IPS-20b (cell line): ENCODE measurements around the gene CFB.
"Not testable (repeated sequence)": the region's sequence is repeated elsewhere in the genome, so short reads cannot be mapped to it uniquely, and the experiment has no call there.

Source experiments
- H3K27ac ChIP-seq: one replicate; pipeline ENCODE4 v1.5.1; 2013; ENCODE audit warnings: low read length
- H3K27me3 ChIP-seq: 2 replicates; pipeline ENCODE4 v1.6.1; 2013; ENCODE audit warnings: mild to moderate bottlenecking, low read length, inconsistent platforms; ENCODE audit not compliant: insufficient read depth
- H3K36me3 ChIP-seq: 2 replicates; pipeline ENCODE4 v1.6.1; 2013; ENCODE audit warnings: low read depth, mild to moderate bottlenecking, inconsistent platforms, low read length, moderate library complexity; ENCODE audit not compliant: insufficient read depth
- H3K4me1 ChIP-seq: 2 replicates; pipeline ENCODE4 v1.6.1; 2013; ENCODE audit warnings: mild to moderate bottlenecking, control low read depth, inconsistent platforms, low read length, moderate library complexity; ENCODE audit not compliant: insufficient read depth
- H3K4me3 ChIP-seq: 2 replicates; pipeline ENCODE4 v1.5.1; 2013; ENCODE audit warnings: mild to moderate bottlenecking, low read length, inconsistent platforms
- H3K9ac ChIP-seq: 2 replicates; pipeline ENCODE4 v1.6.1; 2013; ENCODE audit warnings: low read depth, mild to moderate bottlenecking, inconsistent platforms, low read length, moderate library complexity
- H3K9me3 ChIP-seq: 2 replicates; pipeline ENCODE4 v1.6.1; 2013; ENCODE audit warnings: mild to moderate bottlenecking, low read depth, low read length, inconsistent platforms; ENCODE audit not compliant: insufficient read depth

Gene CFB

GRCh38 chr6:31915756-31916155, 30.1 kb upstream of the CFB start:
- no peaks in the 10 kb centered on the region for H3K4me1 ChIP-seq
- no peak overlapping the region for H3K27ac ChIP-seq
- no peaks in the 10 kb centered on the region for H3K27me3 ChIP-seq
- H3K9me3 ChIP-seq, result no peaks in the 10 kb centered on the region
- H3K9ac ChIP-seq, result no peak overlapping the region
- H3K4me3 ChIP-seq, result no peak overlapping the region
- no peaks in the 10 kb centered on the region for H3K36me3 ChIP-seq

- H3K4me1 ChIP-seq, result no peaks in the 10 kb centered on the region
- H3K9me3 ChIP-seq, result no peaks in the 10 kb centered on the region
- H3K27ac ChIP-seq, result no peak overlapping the region
- H3K9ac ChIP-seq, result no peak overlapping the region
- H3K27me3 ChIP-seq, result no peaks in the 10 kb centered on the region
- H3K4me3 ChIP-seq, result no peak overlapping the region
- no peaks in the 10 kb centered on the region for H3K36me3 ChIP-seq
These were observed 27.7 kb upstream of the CFB start for GRCh38 chr6:31918069-31918720.

GRCh38 chr6:31919624-31920303, 26.1 kb upstream of the CFB start:
- no peaks in the 10 kb centered on the region for H3K36me3 ChIP-seq
- no peak overlapping the region for H3K9ac ChIP-seq
- H3K27ac ChIP-seq, result no peak overlapping the region
- H3K4me3 ChIP-seq, result no peak overlapping the region
- H3K27me3 ChIP-seq, result no peaks in the 10 kb centered on the region
- H3K9me3 ChIP-seq, result no peaks in the 10 kb centered on the region
- H3K4me1 ChIP-seq, result no peaks in the 10 kb centered on the region

- H3K9ac ChIP-seq, result no peak overlapping the region
- H3K27ac ChIP-seq, result no peak overlapping the region
- no peaks in the 10 kb centered on the region for H3K4me1 ChIP-seq
These were observed 25.1 kb upstream of the CFB start for GRCh38 chr6:31920811-31921210.

GRCh38 chr6:31922942-31923341, 23.0 kb upstream of the CFB start:
- Histone ChIP-seq H3K9me3 (no peaks in the 10 kb centered on the region), H3K9ac (no peak overlapping the region), H3K27me3 (no peaks in the 10 kb centered on the region), H3K4me1 (no peaks in the 10 kb centered on the region), H3K4me3 (no peak overlapping the region), H3K36me3 (no peaks in the 10 kb centered on the region), H3K27ac (no peak overlapping the region)

More at GRCh38 chr6:31920811-31921210, 25.1 kb upstream of the CFB start:
- Histone ChIP-seq H3K9me3 (no peaks in the 10 kb centered on the region), H3K36me3 (no peaks in the 10 kb centered on the region), H3K4me3 (no peak overlapping the region), H3K27me3 (no peaks in the 10 kb centered on the region)

- H3K9me3 ChIP-seq, result no peaks in the 10 kb centered on the region
- H3K36me3 ChIP-seq, result no peaks in the 10 kb centered on the region
- H3K4me1 ChIP-seq, result no peaks in the 10 kb centered on the region
- H3K4me3 ChIP-seq, result no peak within 1 kb of the TSS
- H3K27me3 ChIP-seq, result no peaks in the 10 kb centered on the region
- H3K27ac ChIP-seq, result no peak within 1 kb of the TSS
- no peak within 1 kb of the TSS for H3K9ac ChIP-seq
These were observed 18.5 kb upstream of the CFB start, which contains the start of gene C2 for GRCh38 chr6:31927242-31927862. Gene C2, plus strand, starts transcription at chr6:31927717. Its CDS starts 36 bp downstream, at chr6:31927753.

- Histone ChIP-seq H3K4me1 (no peaks in the 10 kb centered on the region), H3K27ac (no peak overlapping the region), H3K27me3 (no peaks in the 10 kb centered on the region), H3K9me3 (no peaks in the 10 kb centered on the region), H3K4me3 (no peak overlapping the region), H3K9ac (no peak overlapping the region), H3K36me3 (no peaks in the 10 kb centered on the region)
These were observed 17.8 kb upstream of the CFB start for GRCh38 chr6:31927863-31928671.

- Histone ChIP-seq H3K27me3 (no peaks in the 10 kb centered on the region), H3K4me1 (no peaks in the 10 kb centered on the region), H3K36me3 (no peaks in the 10 kb centered on the region), H3K9ac (no peak overlapping the region), H3K9me3 (no peaks in the 10 kb centered on the region), H3K27ac (no peak overlapping the region), H3K4me3 (no peak overlapping the region)
These were observed 17.3 kb upstream of the CFB start for GRCh38 chr6:31928672-31928939.

GRCh38 chr6:31930962-31931361, 14.9 kb upstream of the CFB start:
- H3K4me3 ChIP-seq, result no peak overlapping the region
- H3K4me1 ChIP-seq, result no peaks in the 10 kb centered on the region
- H3K27ac ChIP-seq, result no peak overlapping the region
- no peaks in the 10 kb centered on the region for H3K9me3 ChIP-seq
- H3K36me3 ChIP-seq, result no peaks in the 10 kb centered on the region
- H3K27me3 ChIP-seq, result no peaks in the 10 kb centered on the region
- H3K9ac ChIP-seq, result no peak overlapping the region

GRCh38 chr6:31932137-31932536, 13.8 kb upstream of the CFB start:
- not testable (repeated sequence) for H3K4me3 ChIP-seq, H3K27ac ChIP-seq, H3K4me1 ChIP-seq, H3K36me3 ChIP-seq, H3K27me3 ChIP-seq, H3K9ac ChIP-seq, H3K9me3 ChIP-seq

GRCh38 chr6:31933537-31933936, 12.4 kb upstream of the CFB start:
- no peak overlapping the region for H3K27ac ChIP-seq
- no peaks in the 10 kb centered on the region for H3K4me1 ChIP-seq
- no peak overlapping the region for H3K4me3 ChIP-seq
- H3K36me3 ChIP-seq, result no peaks in the 10 kb centered on the region
- H3K9me3 ChIP-seq, result no peaks in the 10 kb centered on the region
- H3K9ac ChIP-seq, result no peak overlapping the region
- no peaks in the 10 kb centered on the region for H3K27me3 ChIP-seq
